Erythroblast (primary cell): Measurements from ENCODE around the gene PIH1D1.

ENCODE experiments used
- GATA1 ChIP-seq: IDR thresholded peaks from 2 replicates; pipeline ENCODE4 v1.6.1; 2011; ENCODE audit warnings: low read depth, mild to moderate bottlenecking, control low read depth, low read length, moderate library complexity
- POLR2A ChIP-seq: IDR thresholded peaks from 2 replicates; pipeline ENCODE4 v1.6.1; 2011; ENCODE audit warnings: mild to moderate bottlenecking, low read length

- peak; percentile 100 for TF ChIP-seq POLR2A
- TF ChIP-seq GATA1: no peak
Measured at GRCh38 chr19:49487277-49488045, 35.8 kb upstream of the PIH1D1 start, which contains the start of gene RPL13A.
